Sigmoid colon (tissue), 7 donors: ENCODE results near the gene BRINP3. TPM values are rescaled to one million over a fixed set of nuclear protein-coding genes. Genes with fewer than 3 reads are reported as not detected.

ENCODE experiments used
- DNase-seq: peaks from one replicate; pipeline ENCODE4 v3.0.0-alpha.2; 2019
- H3K27ac ChIP-seq, 4 donors: fragments of 200-600 bp; sonication (generic); one replicate each; pipeline ENCODE4 v1.5.1; 2016 to 2019; ENCODE audit warnings: mild to moderate bottlenecking in 1 of 4
- H3K27me3 ChIP-seq, 3 donors: fragments of 200-600 bp; sonication (generic); one replicate each; pipeline ENCODE4 v1.5.1; 2019; ENCODE audit warnings: mild to moderate bottlenecking in 1 of 3
- H3K36me3 ChIP-seq, 4 donors: fragments of 200-600 bp; sonication (generic); one replicate each; pipeline ENCODE4 v1.5.1; 2016 to 2019
- H3K4me1 ChIP-seq, 4 donors: fragments of 200-600 bp; sonication (generic); one replicate each; pipeline ENCODE4 v1.5.1; 2017 to 2019
- H3K4me3 ChIP-seq, 4 donors: fragments of 200-600 bp; sonication (generic); one replicate each; pipeline ENCODE4 v1.5.1; 2017 to 2019; ENCODE audit warnings: mild to moderate bottlenecking in 2 of 4, moderate library complexity in 1 of 4
- H3K9me3 ChIP-seq, 4 donors: fragments of 200-600 bp in 3 of 4; sonication (generic) in 3 of 4; one replicate each; pipeline versions ENCODE4 v1.5.1 to v1.6.1; 2013 to 2019
- EP300 ChIP-seq, 4 donors: sonication (generic); formaldehyde crosslinking; IDR thresholded peaks; one replicate each; pipeline ENCODE4 v1.6.1; 2017; ENCODE audit warnings: antibody characterized with exemption in 4 of 4
- POLR2A ChIP-seq, 2 donors: fragments of 450-650 bp; IDR thresholded peaks; one replicate each; pipeline ENCODE4 v1.6.1; 2016; ENCODE audit warnings: antibody characterized with exemption in 2 of 2, mild to moderate bottlenecking in 2 of 2, moderate library complexity in 2 of 2
- POLR2AphosphoS5 ChIP-seq, 4 donors: sonication (generic); formaldehyde crosslinking; IDR thresholded peaks; one replicate each; pipeline ENCODE4 v1.6.1; 2017; ENCODE audit warnings: antibody characterized with exemption in 4 of 4
- WGBS, 2 donors: extraction: QIAGEN DNeasy Blood & Tissue Kit; methylation state at CpG; one replicate each; pipeline ENCODE4 v1.1.7; 2013; 5-methylcytosine and 5-hydroxymethylcytosine counted together
- intact Hi-C: fragments of 100-400 bp; cut with DNase I; formaldehyde crosslinking; loops from one replicate; pipeline ENCODE4 v1.15.1; 2023
- polyA plus RNA-seq, 3 donors: library from polyadenylated mRNA; stranded (reverse); fragments of 200-250 nt; gene quantifications; one replicate each; pipeline ENCODE4 v1.2.3, GENCODE V29; 2013
- total RNA-seq, 4 donors: library from RNA; depleted of rRNA; stranded (reverse); fragments of >200 nt; gene quantifications; one replicate each; pipeline ENCODE4 v1.1.0, GENCODE V29; 2016
- TF ChIP-seq, protein P1 (sequence below), 4 experiments: fragments of 450-650 bp in 3 of 4; fragments of 200-600 bp in 1 of 4; IDR thresholded peaks; one replicate each; pipeline ENCODE4 v1.5.1; 2016 to 2019; ENCODE audit warnings: antibody characterized with exemption in 4 of 4, mild to moderate bottlenecking in 3 of 4, moderate library complexity in 2 of 4
- donor health status: healthy with polysubstance abuse.
- donor health status: Bipolar disorder and iron deficiency.
- donor health status: healthy.

BRINP3 gene
- total and polyA plus RNA-seq, 7 donors = 0.16 to 3.7 (median 2.3) TPM; not detected in 1

DNA sequence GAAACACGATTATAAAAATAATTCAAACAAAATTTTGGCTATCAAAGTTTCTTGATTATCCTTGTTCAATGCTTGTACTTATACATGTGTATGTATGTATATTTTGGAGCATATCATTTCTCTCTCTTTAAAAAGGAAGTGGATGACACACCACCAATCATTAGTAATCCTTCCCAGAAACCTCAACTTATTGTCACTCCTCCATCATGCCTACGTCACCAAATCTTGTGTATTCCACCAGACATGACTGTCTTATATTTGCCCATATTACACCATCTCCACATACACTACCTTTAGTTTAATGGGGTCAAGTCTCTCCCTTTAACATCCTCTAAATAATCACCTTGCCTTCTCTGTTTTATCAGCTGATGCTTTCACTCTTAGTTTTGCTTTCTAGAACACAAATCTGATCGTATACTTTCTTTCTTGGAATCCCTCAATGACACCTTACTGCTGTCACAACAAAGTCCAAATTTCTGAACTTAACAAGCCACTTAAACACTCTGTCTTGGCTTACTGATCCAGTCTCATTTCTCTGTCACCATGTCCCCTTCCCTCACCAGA, 124.0 kb downstream of the BRINP3 start:
- WGBS, 2 donors = 78 to 80% methylated on average over 3 of the region's 3 CpGs
- no peak overlapping the region for H3K4me3 ChIP-seq
- H3K36me3 ChIP-seq = no peaks in the 10 kb centered on the region
- no peaks in the 10 kb centered on the region for H3K27me3 ChIP-seq
- TF ChIP-seq, protein P1, sequence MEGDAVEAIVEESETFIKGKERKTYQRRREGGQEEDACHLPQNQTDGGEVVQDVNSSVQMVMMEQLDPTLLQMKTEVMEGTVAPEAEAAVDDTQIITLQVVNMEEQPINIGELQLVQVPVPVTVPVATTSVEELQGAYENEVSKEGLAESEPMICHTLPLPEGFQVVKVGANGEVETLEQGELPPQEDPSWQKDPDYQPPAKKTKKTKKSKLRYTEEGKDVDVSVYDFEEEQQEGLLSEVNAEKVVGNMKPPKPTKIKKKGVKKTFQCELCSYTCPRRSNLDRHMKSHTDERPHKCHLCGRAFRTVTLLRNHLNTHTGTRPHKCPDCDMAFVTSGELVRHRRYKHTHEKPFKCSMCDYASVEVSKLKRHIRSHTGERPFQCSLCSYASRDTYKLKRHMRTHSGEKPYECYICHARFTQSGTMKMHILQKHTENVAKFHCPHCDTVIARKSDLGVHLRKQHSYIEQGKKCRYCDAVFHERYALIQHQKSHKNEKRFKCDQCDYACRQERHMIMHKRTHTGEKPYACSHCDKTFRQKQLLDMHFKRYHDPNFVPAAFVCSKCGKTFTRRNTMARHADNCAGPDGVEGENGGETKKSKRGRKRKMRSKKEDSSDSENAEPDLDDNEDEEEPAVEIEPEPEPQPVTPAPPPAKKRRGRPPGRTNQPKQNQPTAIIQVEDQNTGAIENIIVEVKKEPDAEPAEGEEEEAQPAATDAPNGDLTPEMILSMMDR (IDR thresholded peaks at IDR 0.05) = no peak
- TF ChIP-seq POLR2A (IDR thresholded peaks at IDR 0.05) (no peak), POLR2AphosphoS5 (IDR thresholded peaks at IDR 0.05) (no peak), EP300 (IDR thresholded peaks at IDR 0.05) (no peak)
- no peaks in the 10 kb centered on the region for H3K4me1 ChIP-seq
- H3K9me3 ChIP-seq = no peaks in the 10 kb centered on the region
- DNase-seq = no peak
- intact Hi-C loops = no loop called here
- no peak overlapping the region for H3K27ac ChIP-seq

GRCh38 chr1:190344454-190344853, 133.2 kb downstream of the BRINP3 start:
- Histone ChIP-seq H3K27me3 (no peaks in the 10 kb centered on the region), H3K27ac (no peak overlapping the region), H3K4me1 (no peaks in the 10 kb centered on the region), H3K4me3 (no peak overlapping the region), H3K36me3 (no peaks in the 10 kb centered on the region), H3K9me3 (no peaks in the 10 kb centered on the region)
- no peak for TF ChIP-seq POLR2A (IDR thresholded peaks at IDR 0.05)
- no peak for DNase-seq
- intact Hi-C loops = loop anchor here (10.0 kb wide), 1 partner anchor 240 kb away; no protein-coding TSS in a partner anchor

DNA sequence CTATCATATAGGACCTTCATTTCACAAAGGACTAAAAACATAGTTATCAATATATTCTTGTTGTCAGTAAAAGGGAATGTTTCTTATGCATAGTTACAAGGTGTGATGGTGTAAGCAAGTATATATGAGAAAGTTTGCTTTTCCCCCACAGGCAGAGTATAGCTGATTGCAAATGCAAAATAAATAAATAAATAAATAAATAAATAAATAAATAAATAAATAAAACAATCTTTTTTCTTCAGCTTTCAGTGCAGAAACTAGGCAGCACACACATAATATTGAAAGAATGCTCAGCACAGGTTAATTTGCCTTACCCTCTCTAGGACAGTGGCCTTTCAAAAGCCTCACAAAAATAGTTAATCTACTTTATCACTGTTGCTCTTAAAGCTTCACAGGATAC, 138.8 kb downstream of the BRINP3 start:
- intact Hi-C loops = no loop called here
- no peak overlapping the region for H3K27ac ChIP-seq
- no peaks in the 10 kb centered on the region for H3K27me3 ChIP-seq
- no peak overlapping the region for H3K4me3 ChIP-seq
- no peaks in the 10 kb centered on the region for H3K36me3 ChIP-seq
- DNase-seq = no peak
- H3K9me3 ChIP-seq = no peaks in the 10 kb centered on the region
- no peaks in the 10 kb centered on the region for H3K4me1 ChIP-seq
- no peak for TF ChIP-seq EP300 (IDR thresholded peaks at IDR 0.05)
- TF ChIP-seq, protein P1 (IDR thresholded peaks at IDR 0.05) = no peak
- no peak for TF ChIP-seq POLR2A (IDR thresholded peaks at IDR 0.05)
- TF ChIP-seq POLR2AphosphoS5 (IDR thresholded peaks at IDR 0.05) = no peak

DNA sequence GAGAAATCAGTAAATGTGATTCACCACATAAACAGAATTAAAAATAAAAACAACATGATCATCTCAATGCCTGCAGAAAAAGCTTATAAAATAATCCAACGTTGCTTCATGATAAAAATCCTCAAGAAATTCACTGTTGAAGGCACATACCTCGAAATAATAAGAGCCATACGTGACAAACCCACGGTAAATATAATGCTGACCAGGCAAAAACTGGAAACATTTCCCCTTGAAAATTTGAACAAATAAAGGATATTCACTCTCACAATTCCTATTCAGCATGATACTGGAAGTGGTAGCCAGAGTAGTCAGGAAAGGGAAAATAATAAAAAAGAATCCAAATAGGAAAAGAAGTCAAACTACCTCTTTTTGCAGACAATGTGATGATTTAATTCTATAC, 148.8 kb downstream of the BRINP3 start:
- intact Hi-C loops = no loop called here

GRCh38 chr1:190328361-190328760, 149.3 kb downstream of the BRINP3 start:
- H3K27me3 ChIP-seq = no peaks in the 10 kb centered on the region
- no peaks in the 10 kb centered on the region for H3K36me3 ChIP-seq
- H3K27ac ChIP-seq = no peak overlapping the region
- H3K4me3 ChIP-seq = no peak overlapping the region
- no peak for DNase-seq
- H3K9me3 ChIP-seq = no peaks in the 10 kb centered on the region
- H3K4me1 ChIP-seq = no peaks in the 10 kb centered on the region
- intact Hi-C loops = no loop called here
- TF ChIP-seq, protein P1 (IDR thresholded peaks at IDR 0.05) = no peak
- TF ChIP-seq POLR2AphosphoS5 (IDR thresholded peaks at IDR 0.05) = no peak
- TF ChIP-seq EP300 (IDR thresholded peaks at IDR 0.05) = no peak

More for the DNA sequence above, 148.8 kb downstream of the BRINP3 start:
- Histone ChIP-seq H3K36me3 (no peaks in the 10 kb centered on the region), H3K9me3 (no peaks in the 10 kb centered on the region), H3K27me3 (no peaks in the 10 kb centered on the region), H3K27ac (no peak overlapping the region), H3K4me1 (no peaks in the 10 kb centered on the region), H3K4me3 (no peak overlapping the region)
- no peak for TF ChIP-seq POLR2A (IDR thresholded peaks at IDR 0.05)
- TF ChIP-seq EP300 (IDR thresholded peaks at IDR 0.05) = no peak
- TF ChIP-seq POLR2AphosphoS5 (IDR thresholded peaks at IDR 0.05) = no peak
- TF ChIP-seq, protein P1 (IDR thresholded peaks at IDR 0.05) = no peak
- WGBS, 2 donors = 85 to 89% methylated on average over 4 of the region's 4 CpGs
- no peak for DNase-seq
